Esophagus muscularis mucosa (tissue), 3 donors: Measurements from ENCODE around the gene SNX13.

Experiments used
- CTCF ChIP-seq, 3 experiments: fragments of 200-600 bp in 2 of 3; fragments of 450-650 bp in 1 of 3; sonication (generic) in 2 of 3; IDR thresholded peaks; one replicate each; pipeline ENCODE4 v1.5.1; 2017 to 2019; ENCODE audit warnings: antibody characterized with exemption in 3 of 3, mild to moderate bottlenecking in 2 of 3, moderate library complexity in 1 of 3
- EP300 ChIP-seq: sonication (generic); formaldehyde crosslinking; IDR thresholded peaks from one replicate; pipeline ENCODE4 v1.6.1; 2017; ENCODE audit warnings: antibody characterized with exemption

- TF ChIP-seq EP300 (no peak), CTCF (IDR thresholded peaks at IDR 0.05) (no peak)
Measured at GRCh38 chr7:17845197-17845547, 95.1 kb downstream of the SNX13 start.
